ENCODE measurements around the gene KRT80. TPM values are rescaled to one million over a fixed set of nuclear protein-coding genes. Genes with fewer than 3 reads are reported as not detected.

Gene KRT80
- total and polyA plus RNA-seq, 10 donors: 0.03 to 0.37 (median 0.17) TPM; not detected in 7

DNA sequence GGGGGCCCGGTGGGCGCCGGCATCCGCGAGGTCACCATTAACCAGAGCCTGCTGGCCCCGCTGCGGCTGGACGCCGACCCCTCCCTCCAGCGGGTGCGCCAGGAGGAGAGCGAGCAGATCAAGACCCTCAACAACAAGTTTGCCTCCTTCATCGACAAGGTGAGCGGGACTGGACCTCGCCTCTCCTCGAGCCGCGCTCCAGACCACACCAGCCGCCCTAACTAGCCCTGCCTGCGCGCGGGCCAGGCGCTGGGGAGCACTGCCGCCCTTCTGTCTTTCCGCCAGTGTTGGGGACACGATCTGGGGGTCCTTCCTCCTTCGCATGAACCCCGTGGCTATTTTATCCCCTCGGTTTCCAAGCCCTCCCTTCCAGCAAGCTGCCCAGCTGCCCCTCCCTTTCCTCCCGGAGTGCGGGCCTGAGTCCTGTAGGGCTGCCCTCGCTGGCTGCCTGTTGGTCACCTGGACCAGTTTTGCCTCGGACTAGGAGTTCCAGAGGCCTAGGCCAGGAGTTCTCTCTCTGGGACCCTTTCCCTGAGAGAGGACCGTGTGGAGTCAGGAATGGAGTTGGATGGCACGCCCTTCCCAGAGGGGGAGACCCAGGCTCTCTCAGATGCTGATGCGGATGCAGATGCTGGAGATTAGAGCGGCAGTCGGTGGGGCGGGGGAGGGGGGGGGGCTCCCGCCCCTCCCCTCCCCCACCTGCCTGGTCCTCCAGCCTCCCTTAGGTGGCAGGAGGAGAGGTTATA lies 41.8 kb upstream of the KRT80 start:
- intact Hi-C loops (cut with DNase I; ENCODE audit: low total_unique reads): no loop called here

DNA sequence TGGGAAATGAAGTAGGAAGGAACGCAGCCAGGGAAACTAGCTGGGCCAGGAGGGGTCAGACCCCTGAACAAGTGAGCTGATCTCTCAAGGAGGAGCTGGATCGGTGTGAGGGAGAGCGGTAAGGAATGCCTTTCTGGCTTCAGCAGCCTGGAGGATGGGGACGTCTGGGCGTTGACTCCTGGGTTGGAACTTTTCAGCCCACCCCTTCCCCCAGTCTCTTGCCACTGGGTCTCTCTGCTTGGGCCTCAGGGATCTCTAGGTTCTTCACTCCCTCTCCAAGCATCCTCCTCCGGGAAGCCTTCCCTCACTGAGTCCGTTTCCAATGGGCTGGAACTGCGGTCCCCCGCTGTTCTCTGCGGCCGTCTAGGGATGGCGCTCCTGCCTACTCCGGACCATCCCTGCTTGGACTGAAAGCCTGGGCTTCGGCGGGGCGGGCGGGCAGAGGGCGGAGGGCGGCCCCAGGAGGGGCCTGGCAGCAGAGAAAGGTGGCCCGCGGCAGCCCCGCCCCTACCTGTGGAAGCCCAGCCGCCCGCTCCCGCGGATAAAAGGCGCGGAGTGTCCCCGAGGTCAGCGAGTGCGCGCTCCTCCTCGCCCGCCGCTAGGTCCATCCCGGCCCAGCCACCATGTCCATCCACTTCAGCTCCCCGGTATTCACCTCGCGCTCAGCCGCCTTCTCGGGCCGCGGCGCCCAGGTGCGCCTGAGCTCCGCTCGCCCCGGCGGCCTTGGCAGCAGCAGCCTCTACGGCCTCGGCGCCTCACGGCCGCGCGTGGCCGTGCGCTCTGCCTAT lies 41.1 kb upstream of the KRT80 start, which contains the start of gene KRT7:
Gene KRT7 (plus strand): TSS at position 570 of the 788 bp plus-strand sequence. CDS start 54 bp downstream, at position 624.
- DNase-seq: peak; percentile 42
- Histone ChIP-seq H3K4me1 (peaks cover 0 to 24% (median 15%) of the 10 kb centered on the region in 6 donors), H3K27ac (no peak within 1 kb of the TSS), H3K27me3 (replicated peaks in 1 of 7) (peaks cover 5 to 71% (median 28%) of the 10 kb centered on the region in 7 donors), H3K4me3 (no peak within 1 kb of the TSS), H3K9me3 (no peaks in the 10 kb centered on the region), H3K36me3 (no peaks in the 10 kb centered on the region)
- intact Hi-C loops (cut with DNase I; ENCODE audit: low total_unique reads): no loop called here
- WGBS, 5 donors: 9 to 28% (median 12%) methylated on average over 13 to 58 of the region's 58 CpGs
- TF ChIP-seq POLR2AphosphoS5 (IDR thresholded peaks at IDR 0.05) (no peak), POLR2A (IDR thresholded peaks at IDR 0.05) (no peak)
- TF ChIP-seq, protein P1, sequence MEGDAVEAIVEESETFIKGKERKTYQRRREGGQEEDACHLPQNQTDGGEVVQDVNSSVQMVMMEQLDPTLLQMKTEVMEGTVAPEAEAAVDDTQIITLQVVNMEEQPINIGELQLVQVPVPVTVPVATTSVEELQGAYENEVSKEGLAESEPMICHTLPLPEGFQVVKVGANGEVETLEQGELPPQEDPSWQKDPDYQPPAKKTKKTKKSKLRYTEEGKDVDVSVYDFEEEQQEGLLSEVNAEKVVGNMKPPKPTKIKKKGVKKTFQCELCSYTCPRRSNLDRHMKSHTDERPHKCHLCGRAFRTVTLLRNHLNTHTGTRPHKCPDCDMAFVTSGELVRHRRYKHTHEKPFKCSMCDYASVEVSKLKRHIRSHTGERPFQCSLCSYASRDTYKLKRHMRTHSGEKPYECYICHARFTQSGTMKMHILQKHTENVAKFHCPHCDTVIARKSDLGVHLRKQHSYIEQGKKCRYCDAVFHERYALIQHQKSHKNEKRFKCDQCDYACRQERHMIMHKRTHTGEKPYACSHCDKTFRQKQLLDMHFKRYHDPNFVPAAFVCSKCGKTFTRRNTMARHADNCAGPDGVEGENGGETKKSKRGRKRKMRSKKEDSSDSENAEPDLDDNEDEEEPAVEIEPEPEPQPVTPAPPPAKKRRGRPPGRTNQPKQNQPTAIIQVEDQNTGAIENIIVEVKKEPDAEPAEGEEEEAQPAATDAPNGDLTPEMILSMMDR (IDR thresholded peaks at IDR 0.05 in 8 of 11, conservative IDR thresholded peaks at IDR 0.05 in 3 of 11): no peak

More for the DNA sequence above, 41.8 kb upstream of the KRT80 start:
- no peak overlapping the region for H3K27ac ChIP-seq
- no peaks in the 10 kb centered on the region for H3K9me3 ChIP-seq
- peaks cover 0 to 24% (median 15%) of the 10 kb centered on the region in 6 donors for H3K4me1 ChIP-seq
- no peak overlapping the region for H3K4me3 ChIP-seq
- TF ChIP-seq, protein P1 (IDR thresholded peaks at IDR 0.05 in 8 of 11, conservative IDR thresholded peaks at IDR 0.05 in 3 of 11): no peak
- TF ChIP-seq POLR2AphosphoS5 (IDR thresholded peaks at IDR 0.05): no peak
- TF ChIP-seq POLR2A (IDR thresholded peaks at IDR 0.05): no peak
- 24 to 31% (median 29%) methylated on average over 26 to 40 of the region's 40 CpGs for WGBS, 5 donors
- peaks cover 5 to 67% (median 28%) of the 10 kb centered on the region in 7 donors for H3K27me3 ChIP-seq (replicated peaks in 1 of 7)
- peak; percentile 55 for DNase-seq
- no peaks in the 10 kb centered on the region for H3K36me3 ChIP-seq

DNA sequence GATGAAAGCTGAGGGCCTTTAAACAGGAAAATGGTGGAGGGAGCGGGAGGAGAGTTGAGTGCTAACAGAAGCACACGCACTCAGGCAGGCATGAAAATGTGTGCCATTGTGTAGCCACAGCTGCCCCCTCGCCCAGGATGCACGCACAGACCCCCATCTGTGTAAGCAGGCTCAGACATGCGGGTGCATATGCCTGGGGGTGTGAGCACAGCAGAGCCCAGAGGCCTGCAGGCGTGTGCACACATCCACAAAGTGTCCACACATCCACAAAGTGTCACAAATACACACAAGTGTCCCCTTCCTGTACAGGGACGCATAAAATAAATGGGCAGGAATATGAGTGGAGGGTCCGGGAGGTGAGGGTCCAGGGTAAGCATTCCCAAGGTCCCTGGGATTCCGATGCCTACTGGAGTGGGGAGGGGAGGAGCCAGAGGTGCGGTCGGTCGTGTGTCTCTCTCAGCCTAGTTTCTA lies 40.4 kb upstream of the KRT80 start:
- no peaks in the 10 kb centered on the region for H3K36me3 ChIP-seq
- peaks cover 0 to 24% (median 15%) of the 10 kb centered on the region in 6 donors for H3K4me1 ChIP-seq
- WGBS, 5 donors: 53 to 60% (median 59%) methylated on average over 12 of the region's 12 CpGs
- H3K9me3 ChIP-seq: no peaks in the 10 kb centered on the region
- peaks cover 5 to 71% (median 28%) of the 10 kb centered on the region in 7 donors for H3K27me3 ChIP-seq (replicated peaks in 1 of 7)
- no peak overlapping the region for H3K4me3 ChIP-seq
- no peak overlapping the region for H3K27ac ChIP-seq
- intact Hi-C loops (cut with DNase I; ENCODE audit: low total_unique reads): no loop called here
- TF ChIP-seq POLR2AphosphoS5 (IDR thresholded peaks at IDR 0.05) (no peak), POLR2A (IDR thresholded peaks at IDR 0.05) (no peak)
- TF ChIP-seq, protein P1 (IDR thresholded peaks at IDR 0.05 in 8 of 11, conservative IDR thresholded peaks at IDR 0.05 in 3 of 11): no peak
- peak; percentile 39 for DNase-seq

Measured in spleen (tissue), 11 donors.